ENCODE measurements around the gene RRP1B.
"Not testable (repeated sequence)": the region's sequence is repeated elsewhere in the genome, so short reads cannot be mapped to it uniquely, and the experiment has no call there.

Gene RRP1B

GRCh38 chr21:43669828-43670605, 10.7 kb downstream of the RRP1B start:
- Histone ChIP-seq H3K36me3 (ENCODE audit: control insufficient read depth, insufficient read depth, low read length) (peaks cover 8% of the 10 kb centered on the region), H3K9me3 (ENCODE audit: control insufficient read depth, insufficient read depth, low read length) (no peaks in the 10 kb centered on the region), H3K4me3 (ENCODE audit: low read length) (no peak overlapping the region), H3K27me3 (ENCODE audit: control insufficient read depth, insufficient read depth, low read length) (no peaks in the 10 kb centered on the region), H3K4me1 (ENCODE audit: control insufficient read depth, insufficient read depth, low read length) (no peaks in the 10 kb centered on the region), H3K27ac (ENCODE audit: low read length) (no peak overlapping the region)
- WGBS (ENCODE audit: insufficient coverage, insufficient read length) = no CpG with 5 or more reads among the region's 20 CpGs
- no peak for DNase-seq (ENCODE audit: low read depth, low spot score)

- no peaks in the 10 kb centered on the region for H3K27me3 ChIP-seq (ENCODE audit: control insufficient read depth, insufficient read depth, low read length)
- WGBS (ENCODE audit: insufficient coverage, insufficient read length) = no CpG with 5 or more reads among the region's 3 CpGs
- peaks cover 12% of the 10 kb centered on the region for H3K36me3 ChIP-seq (ENCODE audit: control insufficient read depth, insufficient read depth, low read length)
- no peak for DNase-seq (ENCODE audit: low read depth, low spot score)
- H3K4me3 ChIP-seq (ENCODE audit: low read length) = no peak overlapping the region
- H3K9me3 ChIP-seq (ENCODE audit: control insufficient read depth, insufficient read depth, low read length) = no peaks in the 10 kb centered on the region
- H3K4me1 ChIP-seq (ENCODE audit: control insufficient read depth, insufficient read depth, low read length) = no peaks in the 10 kb centered on the region
- no peak overlapping the region for H3K27ac ChIP-seq (ENCODE audit: low read length)
Measured at GRCh38 chr21:43675871-43676270, 16.5 kb downstream of the RRP1B start.

GRCh38 chr21:43676391-43676790, 17.0 kb downstream of the RRP1B start:
- DNase-seq (ENCODE audit: low read depth, low spot score) = no peak
- no peaks in the 10 kb centered on the region for H3K9me3 ChIP-seq (ENCODE audit: control insufficient read depth, insufficient read depth, low read length)
- H3K27ac ChIP-seq (ENCODE audit: low read length) = no peak overlapping the region
- no CpG with 5 or more reads among the region's 15 CpGs for WGBS (ENCODE audit: insufficient coverage, insufficient read length)
- no peaks in the 10 kb centered on the region for H3K27me3 ChIP-seq (ENCODE audit: control insufficient read depth, insufficient read depth, low read length)
- H3K36me3 ChIP-seq (ENCODE audit: control insufficient read depth, insufficient read depth, low read length) = peaks cover 12% of the 10 kb centered on the region
- no peak overlapping the region for H3K4me3 ChIP-seq (ENCODE audit: low read length)
- no peaks in the 10 kb centered on the region for H3K4me1 ChIP-seq (ENCODE audit: control insufficient read depth, insufficient read depth, low read length)

- no peak for DNase-seq (ENCODE audit: low read depth, low spot score)
- Histone ChIP-seq H3K4me1 (ENCODE audit: control insufficient read depth, insufficient read depth, low read length) (no peaks in the 10 kb centered on the region), H3K27me3 (ENCODE audit: control insufficient read depth, insufficient read depth, low read length) (no peaks in the 10 kb centered on the region), H3K4me3 (ENCODE audit: low read length) (no peak overlapping the region), H3K9me3 (ENCODE audit: control insufficient read depth, insufficient read depth, low read length) (no peaks in the 10 kb centered on the region), H3K36me3 (ENCODE audit: control insufficient read depth, insufficient read depth, low read length) (peaks cover 18% of the 10 kb centered on the region), H3K27ac (ENCODE audit: low read length) (no peak overlapping the region)
- WGBS (ENCODE audit: insufficient coverage, insufficient read length) = no CpG with 5 or more reads among the region's 12 CpGs
Measured at GRCh38 chr21:43679951-43680350, 20.6 kb downstream of the RRP1B start.

- H3K27me3 ChIP-seq (ENCODE audit: control insufficient read depth, insufficient read depth, low read length); DNase-seq (ENCODE audit: low read depth, low spot score); H3K9me3 ChIP-seq (ENCODE audit: control insufficient read depth, insufficient read depth, low read length); H3K4me1 ChIP-seq (ENCODE audit: control insufficient read depth, insufficient read depth, low read length); H3K27ac ChIP-seq (ENCODE audit: low read length); H3K4me3 ChIP-seq (ENCODE audit: low read length): not testable (repeated sequence)
- no CpG with 5 or more reads among the region's 6 CpGs for WGBS (ENCODE audit: insufficient coverage, insufficient read length)
- peaks cover 22% of the 10 kb centered on the region for H3K36me3 ChIP-seq (ENCODE audit: control insufficient read depth, insufficient read depth, low read length)
Measured at GRCh38 chr21:43680421-43680820, 21.1 kb downstream of the RRP1B start.

- no peak overlapping the region for H3K4me3 ChIP-seq (ENCODE audit: low read length)
- no CpG with 5 or more reads among the region's 6 CpGs for WGBS (ENCODE audit: insufficient coverage, insufficient read length)
- no peaks in the 10 kb centered on the region for H3K27me3 ChIP-seq (ENCODE audit: control insufficient read depth, insufficient read depth, low read length)
- no peaks in the 10 kb centered on the region for H3K9me3 ChIP-seq (ENCODE audit: control insufficient read depth, insufficient read depth, low read length)
- no peak overlapping the region for H3K27ac ChIP-seq (ENCODE audit: low read length)
- peaks cover 25% of the 10 kb centered on the region for H3K36me3 ChIP-seq (ENCODE audit: control insufficient read depth, insufficient read depth, low read length)
- DNase-seq (ENCODE audit: low read depth, low spot score) = no peak
- H3K4me1 ChIP-seq (ENCODE audit: control insufficient read depth, insufficient read depth, low read length) = no peaks in the 10 kb centered on the region
Measured at GRCh38 chr21:43681650-43682049, 22.3 kb downstream of the RRP1B start.

GRCh38 chr21:43684424-43684823, 25.1 kb downstream of the RRP1B start:
- H3K4me1 ChIP-seq (ENCODE audit: control insufficient read depth, insufficient read depth, low read length) = no peaks in the 10 kb centered on the region
- H3K27ac ChIP-seq (ENCODE audit: low read length) = no peak overlapping the region
- peaks cover 50% of the 10 kb centered on the region for H3K36me3 ChIP-seq (ENCODE audit: control insufficient read depth, insufficient read depth, low read length)
- WGBS (ENCODE audit: insufficient coverage, insufficient read length) = no CpG with 5 or more reads among the region's 3 CpGs
- no peak for DNase-seq (ENCODE audit: low read depth, low spot score)
- H3K9me3 ChIP-seq (ENCODE audit: control insufficient read depth, insufficient read depth, low read length) = no peaks in the 10 kb centered on the region
- no peaks in the 10 kb centered on the region for H3K27me3 ChIP-seq (ENCODE audit: control insufficient read depth, insufficient read depth, low read length)
- no peak overlapping the region for H3K4me3 ChIP-seq (ENCODE audit: low read length)

GRCh38 chr21:43686811-43687565, 27.6 kb downstream of the RRP1B start:
- Histone ChIP-seq H3K27ac (ENCODE audit: low read length) (no peak overlapping the region), H3K4me1 (ENCODE audit: control insufficient read depth, insufficient read depth, low read length) (no peaks in the 10 kb centered on the region), H3K4me3 (ENCODE audit: low read length) (no peak overlapping the region), H3K36me3 (ENCODE audit: control insufficient read depth, insufficient read depth, low read length) (peaks cover 68% of the 10 kb centered on the region), H3K9me3 (ENCODE audit: control insufficient read depth, insufficient read depth, low read length) (no peaks in the 10 kb centered on the region), H3K27me3 (ENCODE audit: control insufficient read depth, insufficient read depth, low read length) (no peaks in the 10 kb centered on the region)
- WGBS (ENCODE audit: insufficient coverage, insufficient read length) = no CpG with 5 or more reads among the region's 21 CpGs
- DNase-seq (ENCODE audit: low read depth, low spot score) = no peak

- no CpG with 5 or more reads among the region's 27 CpGs for WGBS (ENCODE audit: insufficient coverage, insufficient read length)
Measured at GRCh38 chr21:43687566-43688399, 28.4 kb downstream of the RRP1B start.

GRCh38 chr21:43688906-43689305, 29.5 kb downstream of the RRP1B start:
- Histone ChIP-seq H3K27ac (ENCODE audit: low read length) (no peak overlapping the region), H3K4me1 (ENCODE audit: control insufficient read depth, insufficient read depth, low read length) (no peaks in the 10 kb centered on the region), H3K36me3 (ENCODE audit: control insufficient read depth, insufficient read depth, low read length) (peaks cover 75% of the 10 kb centered on the region), H3K27me3 (ENCODE audit: control insufficient read depth, insufficient read depth, low read length) (no peaks in the 10 kb centered on the region), H3K9me3 (ENCODE audit: control insufficient read depth, insufficient read depth, low read length) (no peaks in the 10 kb centered on the region), H3K4me3 (ENCODE audit: low read length) (no peak overlapping the region)
- DNase-seq (ENCODE audit: low read depth, low spot score) = no peak
- WGBS (ENCODE audit: insufficient coverage, insufficient read length) = no CpG with 5 or more reads among the region's 12 CpGs

More at GRCh38 chr21:43687566-43688399, 28.4 kb downstream of the RRP1B start:
- H3K36me3 ChIP-seq (ENCODE audit: control insufficient read depth, insufficient read depth, low read length) = peaks cover 66% of the 10 kb centered on the region
- H3K4me1 ChIP-seq (ENCODE audit: control insufficient read depth, insufficient read depth, low read length) = no peaks in the 10 kb centered on the region
- no peaks in the 10 kb centered on the region for H3K27me3 ChIP-seq (ENCODE audit: control insufficient read depth, insufficient read depth, low read length)
- no peak overlapping the region for H3K27ac ChIP-seq (ENCODE audit: low read length)
- DNase-seq (ENCODE audit: low read depth, low spot score) = no peak
- H3K9me3 ChIP-seq (ENCODE audit: control insufficient read depth, insufficient read depth, low read length) = no peaks in the 10 kb centered on the region
- H3K4me3 ChIP-seq (ENCODE audit: low read length) = no peak overlapping the region
